Skeletal muscle satellite cell (primary cell): ENCODE results near the gene GHRL.
"Not testable (repeated sequence)": the region's sequence is repeated elsewhere in the genome, so short reads cannot be mapped to it uniquely, and the experiment has no call there.

ENCODE experiments used
- H3K27me3 ChIP-seq: 2 replicates; pipeline ENCODE4 v1.7.0; 2013; ENCODE audit warnings: low read length; ENCODE audit not compliant: control insufficient read depth, insufficient read depth
- H3K36me3 ChIP-seq: 2 replicates; pipeline ENCODE4 v1.7.0; 2013; ENCODE audit warnings: mild to moderate bottlenecking, control low read depth, low read length; ENCODE audit not compliant: insufficient read depth
- H3K4me1 ChIP-seq: 2 replicates; pipeline ENCODE4 v1.7.0; 2013; ENCODE audit warnings: low read length; ENCODE audit not compliant: control insufficient read depth, insufficient read depth
- H3K4me2 ChIP-seq: 2 replicates; pipeline ENCODE4 v1.7.0; 2013; ENCODE audit warnings: mild to moderate bottlenecking, low read length
- H3K4me3 ChIP-seq: 2 replicates; pipeline ENCODE4 v1.7.0; 2013; ENCODE audit warnings: low read length
- H3K9ac ChIP-seq: 2 replicates; pipeline ENCODE4 v1.7.0; 2013; ENCODE audit warnings: mild to moderate bottlenecking, low read depth, low read length, moderate library complexity
- H3K9me3 ChIP-seq: replicated peaks from 2 replicates; pipeline ENCODE4 v1.7.0; 2013; ENCODE audit warnings: mild to moderate bottlenecking, control low read depth, low read length

GHRL gene

GRCh38 chr3:10283638-10284037, 9.1 kb downstream of the GHRL start:
- no peak overlapping the region for H3K9ac ChIP-seq
- no peak overlapping the region for H3K4me3 ChIP-seq
- peaks cover 15% of the 10 kb centered on the region for H3K4me1 ChIP-seq
- H3K27me3 ChIP-seq, result no peaks in the 10 kb centered on the region
- H3K36me3 ChIP-seq, result peaks cover 52% of the 10 kb centered on the region
- H3K9me3 ChIP-seq, result no peaks in the 10 kb centered on the region
- H3K4me2 ChIP-seq, result no peak overlapping the region

GRCh38 chr3:10281951-10282350, 10.8 kb downstream of the GHRL start:
- Histone ChIP-seq H3K4me3 (no peak overlapping the region), H3K9ac (no peak overlapping the region), H3K4me1 (peaks cover 12% of the 10 kb centered on the region), H3K36me3 (peaks cover 59% of the 10 kb centered on the region), H3K27me3 (no peaks in the 10 kb centered on the region), H3K4me2 (peak overlapping the region; percentile 8), H3K9me3 (no peaks in the 10 kb centered on the region)

GRCh38 chr3:10280571-10280970, 12.2 kb downstream of the GHRL start:
- Histone ChIP-seq H3K27me3 (no peaks in the 10 kb centered on the region), H3K4me1 (peaks cover 8% of the 10 kb centered on the region), H3K9ac (no peak overlapping the region), H3K9me3 (no peaks in the 10 kb centered on the region), H3K4me2 (no peak overlapping the region), H3K4me3 (no peak overlapping the region), H3K36me3 (peaks cover 49% of the 10 kb centered on the region)

- Histone ChIP-seq H3K9me3 (no peaks in the 10 kb centered on the region), H3K4me2 (no peak overlapping the region), H3K36me3 (peaks cover 49% of the 10 kb centered on the region), H3K4me1 (peaks cover 8% of the 10 kb centered on the region), H3K9ac (no peak overlapping the region), H3K27me3 (no peaks in the 10 kb centered on the region), H3K4me3 (no peak overlapping the region)
These were observed 12.6 kb downstream of the GHRL start for GRCh38 chr3:10280177-10280529.

GRCh38 chr3:10279384-10280176, 13.2 kb downstream of the GHRL start:
- H3K4me1 ChIP-seq, result peaks cover 8% of the 10 kb centered on the region
- peaks cover 49% of the 10 kb centered on the region for H3K36me3 ChIP-seq
- no peak overlapping the region for H3K4me2 ChIP-seq

GRCh38 chr3:10278501-10278900, 14.2 kb downstream of the GHRL start:
- H3K9me3 ChIP-seq, result no peaks in the 10 kb centered on the region
- H3K4me1 ChIP-seq, result peaks cover 10% of the 10 kb centered on the region
- H3K9ac ChIP-seq, result no peak overlapping the region
- H3K27me3 ChIP-seq, result no peaks in the 10 kb centered on the region
- peaks cover 45% of the 10 kb centered on the region for H3K36me3 ChIP-seq
- H3K4me2 ChIP-seq, result no peak overlapping the region
- H3K4me3 ChIP-seq, result no peak overlapping the region

More at GRCh38 chr3:10279384-10280176, 13.2 kb downstream of the GHRL start:
- H3K9me3 ChIP-seq, result no peaks in the 10 kb centered on the region
- no peak overlapping the region for H3K9ac ChIP-seq
- H3K27me3 ChIP-seq, result no peaks in the 10 kb centered on the region
- no peak overlapping the region for H3K4me3 ChIP-seq

GRCh38 chr3:10277115-10277625, 15.6 kb downstream of the GHRL start:
- no peak overlapping the region for H3K9ac ChIP-seq
- H3K4me2 ChIP-seq, result no peak overlapping the region
- no peak overlapping the region for H3K4me3 ChIP-seq
- H3K36me3 ChIP-seq, result peaks cover 44% of the 10 kb centered on the region
- no peaks in the 10 kb centered on the region for H3K27me3 ChIP-seq
- peaks cover 7% of the 10 kb centered on the region for H3K4me1 ChIP-seq
- H3K9me3 ChIP-seq, result no peaks in the 10 kb centered on the region

- no peak overlapping the region for H3K4me3 ChIP-seq
- H3K36me3 ChIP-seq, result peaks cover 47% of the 10 kb centered on the region
- peaks cover 3% of the 10 kb centered on the region for H3K4me1 ChIP-seq
These were observed 18.1 kb downstream of the GHRL start for GRCh38 chr3:10274601-10275000.

GRCh38 chr3:10273702-10274305, 18.9 kb downstream of the GHRL start:
- no peak overlapping the region for H3K4me2 ChIP-seq
- H3K9ac ChIP-seq, result no peak overlapping the region
- no peaks in the 10 kb centered on the region for H3K27me3 ChIP-seq
- H3K4me3 ChIP-seq, result no peak overlapping the region
- peaks cover 46% of the 10 kb centered on the region for H3K36me3 ChIP-seq
- H3K4me1 ChIP-seq, result peaks cover 3% of the 10 kb centered on the region
- H3K9me3 ChIP-seq, result no peaks in the 10 kb centered on the region

More at GRCh38 chr3:10274601-10275000, 18.1 kb downstream of the GHRL start:
- H3K9me3 ChIP-seq, result no peaks in the 10 kb centered on the region
- H3K9ac ChIP-seq, result no peak overlapping the region
- H3K27me3 ChIP-seq, result no peaks in the 10 kb centered on the region
- no peak overlapping the region for H3K4me2 ChIP-seq

GRCh38 chr3:10272977-10273376, 19.8 kb downstream of the GHRL start:
- H3K4me3 ChIP-seq, result no peak overlapping the region
- H3K4me2 ChIP-seq, result no peak overlapping the region
- no peak overlapping the region for H3K9ac ChIP-seq
- no peaks in the 10 kb centered on the region for H3K9me3 ChIP-seq
- peaks cover 45% of the 10 kb centered on the region for H3K36me3 ChIP-seq
- H3K4me1 ChIP-seq, result peaks cover 8% of the 10 kb centered on the region
- no peaks in the 10 kb centered on the region for H3K27me3 ChIP-seq

- peaks cover 40% of the 10 kb centered on the region for H3K36me3 ChIP-seq
- H3K27me3 ChIP-seq, H3K9ac ChIP-seq, H3K4me3 ChIP-seq, H3K4me2 ChIP-seq, H3K9me3 ChIP-seq: not testable (repeated sequence)
- peaks cover 13% of the 10 kb centered on the region for H3K4me1 ChIP-seq
These were observed 20.3 kb downstream of the GHRL start for GRCh38 chr3:10272476-10272875.

- H3K4me2 ChIP-seq, result no peak overlapping the region
These were observed 23.3 kb downstream of the GHRL start for GRCh38 chr3:10269443-10269842.

More at GRCh38 chr3:10269443-10269842, 23.3 kb downstream of the GHRL start:
- Histone ChIP-seq H3K27me3 (no peaks in the 10 kb centered on the region), H3K4me3 (no peak overlapping the region), H3K36me3 (peaks cover 44% of the 10 kb centered on the region), H3K4me1 (peaks cover 16% of the 10 kb centered on the region), H3K9ac (no peak overlapping the region), H3K9me3 (no peaks in the 10 kb centered on the region)
